PFSK-1 (cell line): Measurements from ENCODE around the gene FOXO3.

Source experiments
- FOXP2 ChIP-seq: optimal IDR thresholded peaks from 2 replicates; pipeline ENCODE3; 2011; ENCODE audit warnings: borderline replicate concordance, control low read depth, inconsistent platforms; ENCODE audit not compliant: insufficient read depth; ENCODE audit errors: extremely low read length, extremely low read depth
- POLR2AphosphoS5 ChIP-seq: IDR thresholded peaks from 2 replicates; pipeline ENCODE4 v1.6.1; 2012; ENCODE audit warnings: low read depth, mild to moderate bottlenecking, control low read depth, low read length, moderate library complexity
- SIN3A ChIP-seq: IDR thresholded peaks from 2 replicates; pipeline ENCODE4 v1.6.1; 2012; ENCODE audit warnings: mild to moderate bottlenecking, low read length, moderate library complexity, borderline replicate concordance; ENCODE audit not compliant: insufficient read depth
- TAF1 ChIP-seq: IDR thresholded peaks from 2 replicates; pipeline ENCODE4 v1.6.1; 2012; ENCODE audit warnings: low read length, control low read depth, borderline replicate concordance; ENCODE audit not compliant: insufficient read depth
- TF ChIP-seq, protein P1 (sequence below), 2 experiments: IDR thresholded peaks; 2 replicates each; pipeline versions ENCODE4 v1.6.1 to v1.8.0; 2011 to 2012; ENCODE audit warnings: low read depth in 2 of 2, low read length in 2 of 2, control low read depth in 1 of 2, inconsistent platforms in 1 of 2, mild to moderate bottlenecking in 1 of 2, moderate library complexity in 1 of 2; ENCODE audit not compliant: insufficient read depth in 1 of 2

Gene FOXO3

DNA sequence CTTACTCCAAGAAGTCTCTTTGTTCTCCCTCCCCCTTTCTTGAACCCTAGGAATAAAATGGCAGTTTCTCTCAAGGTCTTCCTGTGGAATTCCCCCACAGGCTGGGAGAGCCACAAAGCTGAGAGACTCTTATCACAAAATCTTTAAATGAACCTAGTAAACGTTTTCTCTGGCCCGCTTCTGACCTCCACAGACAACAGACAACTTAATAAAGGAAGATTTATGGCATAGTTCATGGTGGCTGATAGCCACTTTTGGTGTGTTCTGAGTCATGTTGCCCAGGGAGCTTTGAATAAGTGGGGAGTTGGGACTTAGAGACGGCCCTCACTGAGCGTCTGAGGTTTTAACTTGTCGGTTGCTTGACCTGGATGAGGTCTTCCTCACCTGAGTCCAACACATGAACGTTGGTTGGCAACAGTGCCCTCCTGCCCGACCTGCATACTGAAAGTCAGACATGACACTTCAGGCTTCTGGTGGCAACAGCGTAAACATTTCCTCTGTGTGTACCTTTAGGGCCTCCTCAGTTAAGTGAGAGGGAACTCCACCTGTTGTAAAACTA, 124.1 kb downstream of the FOXO3 start:
- no peak for TF ChIP-seq TAF1
- TF ChIP-seq, protein P1, sequence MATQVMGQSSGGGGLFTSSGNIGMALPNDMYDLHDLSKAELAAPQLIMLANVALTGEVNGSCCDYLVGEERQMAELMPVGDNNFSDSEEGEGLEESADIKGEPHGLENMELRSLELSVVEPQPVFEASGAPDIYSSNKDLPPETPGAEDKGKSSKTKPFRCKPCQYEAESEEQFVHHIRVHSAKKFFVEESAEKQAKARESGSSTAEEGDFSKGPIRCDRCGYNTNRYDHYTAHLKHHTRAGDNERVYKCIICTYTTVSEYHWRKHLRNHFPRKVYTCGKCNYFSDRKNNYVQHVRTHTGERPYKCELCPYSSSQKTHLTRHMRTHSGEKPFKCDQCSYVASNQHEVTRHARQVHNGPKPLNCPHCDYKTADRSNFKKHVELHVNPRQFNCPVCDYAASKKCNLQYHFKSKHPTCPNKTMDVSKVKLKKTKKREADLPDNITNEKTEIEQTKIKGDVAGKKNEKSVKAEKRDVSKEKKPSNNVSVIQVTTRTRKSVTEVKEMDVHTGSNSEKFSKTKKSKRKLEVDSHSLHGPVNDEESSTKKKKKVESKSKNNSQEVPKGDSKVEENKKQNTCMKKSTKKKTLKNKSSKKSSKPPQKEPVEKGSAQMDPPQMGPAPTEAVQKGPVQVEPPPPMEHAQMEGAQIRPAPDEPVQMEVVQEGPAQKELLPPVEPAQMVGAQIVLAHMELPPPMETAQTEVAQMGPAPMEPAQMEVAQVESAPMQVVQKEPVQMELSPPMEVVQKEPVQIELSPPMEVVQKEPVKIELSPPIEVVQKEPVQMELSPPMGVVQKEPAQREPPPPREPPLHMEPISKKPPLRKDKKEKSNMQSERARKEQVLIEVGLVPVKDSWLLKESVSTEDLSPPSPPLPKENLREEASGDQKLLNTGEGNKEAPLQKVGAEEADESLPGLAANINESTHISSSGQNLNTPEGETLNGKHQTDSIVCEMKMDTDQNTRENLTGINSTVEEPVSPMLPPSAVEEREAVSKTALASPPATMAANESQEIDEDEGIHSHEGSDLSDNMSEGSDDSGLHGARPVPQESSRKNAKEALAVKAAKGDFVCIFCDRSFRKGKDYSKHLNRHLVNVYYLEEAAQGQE (IDR thresholded peaks at IDR 0.05; ENCODE audit: insufficient read depth in 1 of 2, low read depth in 2 of 2, low read length in 2 of 2), result no peak
- no peak for TF ChIP-seq POLR2AphosphoS5
- no peak for TF ChIP-seq FOXP2
- no peak for TF ChIP-seq SIN3A

DNA sequence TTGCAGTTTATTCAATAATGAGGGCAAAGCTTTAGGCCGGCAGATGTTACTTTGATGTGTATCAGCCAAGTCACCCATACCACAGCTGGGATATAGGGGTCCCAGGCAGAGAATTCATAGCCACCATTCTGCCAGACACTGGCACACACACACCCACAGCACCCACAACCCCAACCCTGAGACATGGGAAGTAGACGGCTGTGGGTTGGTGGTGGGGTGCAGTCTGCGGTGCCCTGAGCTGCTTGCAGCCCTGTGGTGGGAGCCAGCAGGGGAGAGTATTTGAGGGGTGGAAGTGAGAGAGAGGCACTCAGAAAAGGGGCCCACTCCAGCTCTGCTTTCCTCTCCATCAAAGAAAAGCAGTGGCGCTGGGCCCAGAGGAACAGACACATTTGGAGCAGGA, 125.3 kb downstream of the FOXO3 start:
- no peak for TF ChIP-seq FOXP2
- TF ChIP-seq SIN3A, result no peak
- TF ChIP-seq, protein P1 (IDR thresholded peaks at IDR 0.05; ENCODE audit: insufficient read depth in 1 of 2, low read depth in 2 of 2, low read length in 2 of 2), result no peak

DNA sequence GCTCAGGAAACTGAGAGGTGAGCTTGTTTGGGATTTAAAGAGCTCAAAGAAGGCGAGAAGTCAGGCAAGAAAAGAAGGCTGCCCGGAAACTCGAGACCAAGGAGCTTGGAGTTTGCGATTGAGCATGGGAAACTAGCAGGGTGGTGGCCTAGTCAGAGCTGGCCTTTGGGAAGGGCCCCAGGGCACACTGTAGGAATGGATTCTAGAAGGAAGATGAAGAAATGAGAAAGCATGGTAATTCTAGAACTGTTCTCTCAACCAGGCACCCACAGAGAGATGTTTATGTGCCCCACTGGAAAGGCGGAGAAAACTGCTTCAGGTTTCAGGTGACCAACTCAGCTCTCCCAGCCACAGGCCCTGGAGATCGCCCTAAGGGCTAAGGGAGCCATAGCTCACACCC, 126.2 kb downstream of the FOXO3 start:
- TF ChIP-seq, protein P1 (IDR thresholded peaks at IDR 0.05; ENCODE audit: insufficient read depth in 1 of 2, low read depth in 2 of 2, low read length in 2 of 2), result no peak
- TF ChIP-seq SIN3A, result no peak
- TF ChIP-seq POLR2AphosphoS5, result no peak
- no peak for TF ChIP-seq TAF1
- no peak for TF ChIP-seq FOXP2

DNA sequence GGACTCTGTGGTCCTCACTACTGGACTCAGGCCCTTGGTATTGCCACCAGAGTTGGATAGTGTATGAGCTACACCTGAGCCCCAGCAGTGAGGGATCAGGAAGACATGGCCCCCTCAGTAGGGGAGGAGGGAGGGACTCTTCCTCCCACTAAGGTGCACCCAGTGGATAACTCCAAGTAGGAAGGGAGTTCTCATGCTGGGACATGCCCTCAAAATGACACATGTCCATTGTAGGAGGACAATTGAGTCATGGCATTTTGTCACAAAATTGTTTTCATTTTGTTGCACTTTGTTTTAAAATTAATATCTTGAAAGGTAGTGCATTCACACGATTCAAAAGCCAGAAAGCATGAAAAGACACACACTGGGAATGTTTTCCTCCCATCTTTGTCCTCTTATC, 127.2 kb downstream of the FOXO3 start:
- TF ChIP-seq TAF1 (no peak), POLR2AphosphoS5 (no peak)

DNA sequence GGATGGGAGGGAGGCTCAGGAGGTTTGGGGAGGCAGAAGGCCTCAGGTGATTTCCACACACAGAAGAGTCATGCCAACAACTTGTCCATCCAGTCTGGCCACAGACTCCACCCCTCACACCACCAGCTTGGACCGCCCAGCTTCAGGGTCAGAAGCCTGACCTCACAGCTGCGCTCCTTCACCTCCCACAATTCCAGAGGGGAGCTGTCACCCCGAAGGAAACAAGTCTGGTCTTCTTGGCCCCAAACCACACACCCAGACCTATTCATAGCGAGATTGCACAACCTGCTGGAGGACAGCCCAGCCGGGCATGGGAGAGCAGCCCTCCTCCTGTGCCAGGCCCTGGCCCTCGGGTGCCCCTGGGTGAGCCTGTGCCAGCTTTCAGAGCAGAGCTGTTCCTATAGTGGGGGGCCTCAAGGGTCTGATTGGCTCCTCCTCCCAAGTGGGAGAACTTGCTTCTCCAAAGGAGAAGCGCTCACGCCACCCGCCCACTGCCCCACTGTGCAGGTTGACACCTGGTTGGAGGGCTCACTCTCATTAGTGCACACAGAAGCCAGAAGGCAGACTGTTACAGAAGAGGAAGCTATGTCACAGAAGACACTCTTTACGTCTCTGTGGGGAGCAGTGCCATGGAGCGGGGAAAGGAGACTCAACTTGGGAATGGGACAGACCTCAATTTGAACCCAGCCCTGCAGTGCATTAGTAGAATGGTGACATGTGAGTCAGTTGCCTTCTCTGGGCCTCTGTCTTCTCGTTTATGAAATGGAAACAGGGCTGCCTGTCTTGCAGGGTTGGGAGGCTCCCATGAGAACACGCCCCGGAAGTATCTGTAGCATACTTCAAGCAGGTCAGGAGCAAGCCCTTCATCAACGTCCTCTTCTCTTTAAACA, 128.8 kb downstream of the FOXO3 start:
- TF ChIP-seq, protein P1 (IDR thresholded peaks at IDR 0.05; ENCODE audit: insufficient read depth in 1 of 2, low read depth in 2 of 2, low read length in 2 of 2), result no peak
- TF ChIP-seq POLR2AphosphoS5, result no peak
- no peak for TF ChIP-seq FOXP2
- TF ChIP-seq SIN3A, result no peak
- TF ChIP-seq TAF1, result no peak
